Immature natural killer cell (primary cell): ENCODE results near the gene MAP7. TPM values are rescaled to one million over a fixed set of nuclear protein-coding genes. Genes with fewer than 3 reads are reported as not detected.

Experiments used
- DNase-seq, 3 donors: peaks; one replicate each; pipeline ENCODE4 v3.0.0; 2022; ENCODE audit warnings: mixed read lengths in 1 of 3
- H3K27ac Mint-ChIP-seq, 6 donors: one replicate each; pipeline ENCODE4 v1.8.0; 2020; ENCODE audit warnings: mixed read lengths in 6 of 6, mild to moderate bottlenecking in 5 of 6, inconsistent platforms in 4 of 6, moderate library complexity in 3 of 6
- H3K27me3 Mint-ChIP-seq, 3 donors: one replicate each; pipeline ENCODE4 v1.8.0; 2020 to 2021; ENCODE audit warnings: low read depth in 3 of 3, mild to moderate bottlenecking in 3 of 3, mixed read lengths in 3 of 3, moderate library complexity in 3 of 3, inconsistent platforms in 1 of 3
- H3K36me3 Mint-ChIP-seq, 3 donors: one replicate each; pipeline ENCODE4 v1.8.0; 2020; ENCODE audit warnings: mixed read lengths in 3 of 3, inconsistent platforms in 2 of 3, mild to moderate bottlenecking in 2 of 3
- H3K4me1 Mint-ChIP-seq, 2 donors: one replicate each; pipeline ENCODE4 v1.8.0; 2020; ENCODE audit warnings: inconsistent platforms in 2 of 2, mild to moderate bottlenecking in 2 of 2, mixed read lengths in 2 of 2, moderate library complexity in 1 of 2
- H3K4me3 Mint-ChIP-seq, 5 donors: one replicate each; pipeline ENCODE4 v1.8.0; 2020; ENCODE audit warnings: mild to moderate bottlenecking in 5 of 5, mixed read lengths in 5 of 5, inconsistent platforms in 3 of 5, moderate library complexity in 3 of 5
- H3K9me3 Mint-ChIP-seq, 6 donors: one replicate each; pipeline ENCODE4 v1.8.0; 2020; ENCODE audit warnings: mild to moderate bottlenecking in 6 of 6, mixed read lengths in 6 of 6, inconsistent platforms in 4 of 6, moderate library complexity in 3 of 6
- polyA plus RNA-seq, 3 donors: library from polyadenylated mRNA; unstranded; fragments of 300-500 nt; fragmentation: Illumina TruSeq; gene quantifications; one replicate each; pipeline ENCODE4 v1.2.3, GENCODE V29; 2021

The MAP7 gene
- polyA plus RNA-seq, 3 donors from 2014 or later, result 0.07 to 0.41 TPM; not detected in 1

DNA sequence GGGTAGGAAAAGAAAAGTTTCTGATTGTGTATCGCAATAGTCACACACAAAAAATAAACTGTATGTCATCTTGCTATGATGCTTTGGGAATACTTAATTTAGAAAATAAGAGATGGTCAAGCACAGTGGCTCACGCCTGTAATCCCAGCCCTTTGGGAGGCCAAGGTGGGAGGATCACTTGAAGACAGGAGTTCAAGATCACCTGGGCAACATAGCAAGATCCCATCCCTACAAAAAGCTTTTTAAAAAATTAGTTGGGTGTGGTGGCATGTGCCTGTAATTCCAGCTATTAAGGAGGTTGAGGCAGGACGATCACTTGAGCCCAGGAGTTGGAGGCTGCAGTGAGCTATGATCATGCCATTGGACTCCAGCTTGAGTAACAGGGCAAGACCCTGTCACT is 27.6 kb downstream of the MAP7 start:
- no peak for DNase-seq
- peaks cover 6 to 7% of the 10 kb centered on the region in 2 donors for H3K4me1 Mint-ChIP-seq
- no peak overlapping the region for H3K4me3 Mint-ChIP-seq
- H3K27ac Mint-ChIP-seq, result no peak overlapping the region
- H3K9me3 Mint-ChIP-seq, result no peaks in the 10 kb centered on the region
- peaks cover 0 to 10% (median 7%) of the 10 kb centered on the region in 3 donors for H3K27me3 Mint-ChIP-seq
- no peaks in the 10 kb centered on the region for H3K36me3 Mint-ChIP-seq

DNA sequence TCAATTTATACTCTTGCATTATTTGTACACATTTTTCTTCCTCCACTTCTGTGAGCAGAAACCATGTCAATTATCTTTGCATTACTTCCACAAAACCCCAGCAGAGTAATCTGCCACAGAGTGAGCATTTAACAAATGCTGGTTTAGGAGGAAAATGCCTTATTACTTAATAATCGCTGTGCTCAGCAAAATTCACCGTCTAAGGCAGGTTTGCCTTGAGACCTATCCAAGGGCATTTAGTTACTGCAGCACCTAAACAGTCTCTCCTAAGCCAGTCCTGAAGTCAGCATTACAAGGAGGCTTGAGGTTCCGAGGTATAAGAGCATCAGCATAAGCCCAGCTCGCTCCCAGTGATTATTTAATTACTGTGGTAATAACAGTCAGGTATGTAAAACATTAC is 28.3 kb downstream of the MAP7 start:
- Mint-ChIP-seq H3K4me3 (no peak overlapping the region), H3K27ac (no peak overlapping the region), H3K4me1 (peaks cover 6 to 7% of the 10 kb centered on the region in 2 donors), H3K9me3 (no peaks in the 10 kb centered on the region), H3K36me3 (no peaks in the 10 kb centered on the region), H3K27me3 (peaks cover 0 to 10% (median 7%) of the 10 kb centered on the region in 3 donors)
- DNase-seq, result no peak

DNA sequence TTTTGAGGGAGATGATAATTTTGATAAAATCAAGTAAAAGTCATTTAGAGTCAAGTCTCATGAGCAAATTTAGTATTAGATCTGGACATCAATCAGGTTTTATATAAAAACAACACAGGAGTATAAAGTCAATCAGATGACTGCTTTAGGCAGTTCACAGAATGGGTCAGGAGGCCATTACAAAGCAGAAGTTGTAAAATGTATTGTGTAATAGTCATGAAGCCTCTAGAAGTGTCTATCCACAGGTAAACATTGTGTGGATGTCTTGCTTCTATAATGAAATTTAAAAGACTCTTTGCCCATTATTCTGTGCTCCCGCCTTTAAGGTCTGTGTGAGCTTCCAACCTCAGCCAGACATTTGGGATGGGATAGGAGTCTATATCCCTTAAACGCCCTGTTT is 28.8 kb downstream of the MAP7 start:
- no peak overlapping the region for H3K27ac Mint-ChIP-seq
- H3K36me3 Mint-ChIP-seq, result no peaks in the 10 kb centered on the region
- no peak overlapping the region for H3K4me3 Mint-ChIP-seq
- no peak for DNase-seq
- H3K4me1 Mint-ChIP-seq, result peaks cover 3 to 5% of the 10 kb centered on the region in 2 donors
- H3K9me3 Mint-ChIP-seq, result no peaks in the 10 kb centered on the region
- peaks cover 0 to 9% (median 5%) of the 10 kb centered on the region in 3 donors for H3K27me3 Mint-ChIP-seq

DNA sequence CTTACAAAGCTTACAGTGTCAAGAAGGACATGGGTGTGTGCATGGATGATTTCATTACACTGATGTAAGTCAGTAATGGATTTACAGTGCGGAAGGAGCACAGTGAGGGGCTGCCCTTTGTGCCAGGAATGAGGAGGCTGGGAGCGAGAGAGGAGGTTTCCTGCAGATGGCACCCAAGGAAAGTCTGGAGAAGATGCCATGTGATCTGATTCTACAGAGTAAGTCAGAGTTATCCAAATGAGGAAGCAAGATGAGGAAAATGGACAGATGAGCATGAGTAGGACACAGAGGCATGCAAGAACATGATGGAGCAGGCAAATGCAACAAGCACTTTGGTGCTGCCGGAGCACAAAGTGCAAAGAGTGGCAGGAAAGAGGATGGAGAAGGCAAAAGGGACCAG is 29.7 kb downstream of the MAP7 start:
- H3K4me1 Mint-ChIP-seq, result no peaks in the 10 kb centered on the region

DNA sequence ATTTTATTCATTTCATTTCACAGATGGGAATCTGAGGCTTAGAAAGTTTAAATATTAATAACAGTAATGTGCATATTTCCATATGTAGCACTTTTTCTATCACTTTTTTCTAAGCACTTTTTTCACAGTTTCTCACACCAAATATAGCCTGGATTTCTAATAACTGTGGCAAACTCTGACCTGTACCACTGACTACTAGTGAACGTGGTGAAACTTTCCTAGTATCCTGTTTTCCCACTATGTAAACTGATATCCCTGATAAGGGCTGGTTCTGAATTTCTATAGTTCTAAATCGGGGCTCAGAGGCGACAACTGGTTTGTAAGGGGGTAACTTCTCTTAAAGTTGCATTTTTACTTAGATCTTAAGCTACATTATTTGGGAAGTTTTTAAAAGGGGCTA is 32.6 kb downstream of the MAP7 start:
- DNase-seq, result no peak
- Mint-ChIP-seq H3K4me3 (no peak overlapping the region), H3K36me3 (no peaks in the 10 kb centered on the region), H3K27me3 (peaks cover 0 to 3% (median 3%) of the 10 kb centered on the region in 3 donors), H3K27ac (no peak overlapping the region), H3K9me3 (no peaks in the 10 kb centered on the region), H3K4me1 (no peaks in the 10 kb centered on the region)

More for the DNA sequence above, 29.7 kb downstream of the MAP7 start:
- no peak overlapping the region for H3K27ac Mint-ChIP-seq
- DNase-seq, result no peak
- no peak overlapping the region for H3K4me3 Mint-ChIP-seq
- no peaks in the 10 kb centered on the region for H3K9me3 Mint-ChIP-seq
- H3K27me3 Mint-ChIP-seq, result peaks cover 0 to 4% (median 3%) of the 10 kb centered on the region in 3 donors
- H3K36me3 Mint-ChIP-seq, result no peaks in the 10 kb centered on the region

DNA sequence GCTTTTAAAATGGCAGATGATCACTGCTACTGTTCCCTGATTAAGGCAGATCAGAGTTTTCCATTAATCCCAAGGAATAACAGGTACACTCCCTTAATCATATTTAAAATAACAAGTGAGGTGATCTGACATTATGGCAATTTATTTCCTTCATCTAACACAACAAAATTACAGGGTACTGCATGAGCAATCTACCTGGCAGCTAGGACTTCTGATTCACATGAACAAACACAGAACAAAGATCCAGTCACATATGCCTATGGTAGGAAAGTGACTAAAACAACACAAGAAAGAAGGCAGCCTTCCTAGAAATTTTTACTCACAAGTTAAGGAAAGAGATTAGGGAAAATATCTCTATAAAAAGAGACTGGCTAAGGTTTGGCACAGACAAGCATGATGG is 33.2 kb downstream of the MAP7 start:
- H3K4me3 Mint-ChIP-seq, result no peak overlapping the region
- H3K9me3 Mint-ChIP-seq, result no peaks in the 10 kb centered on the region
- DNase-seq, result no peak
- H3K27ac Mint-ChIP-seq, result no peak overlapping the region
- H3K4me1 Mint-ChIP-seq, result no peaks in the 10 kb centered on the region
- H3K27me3 Mint-ChIP-seq, result peaks cover 0 to 3% (median 3%) of the 10 kb centered on the region in 3 donors
- H3K36me3 Mint-ChIP-seq, result no peaks in the 10 kb centered on the region

DNA sequence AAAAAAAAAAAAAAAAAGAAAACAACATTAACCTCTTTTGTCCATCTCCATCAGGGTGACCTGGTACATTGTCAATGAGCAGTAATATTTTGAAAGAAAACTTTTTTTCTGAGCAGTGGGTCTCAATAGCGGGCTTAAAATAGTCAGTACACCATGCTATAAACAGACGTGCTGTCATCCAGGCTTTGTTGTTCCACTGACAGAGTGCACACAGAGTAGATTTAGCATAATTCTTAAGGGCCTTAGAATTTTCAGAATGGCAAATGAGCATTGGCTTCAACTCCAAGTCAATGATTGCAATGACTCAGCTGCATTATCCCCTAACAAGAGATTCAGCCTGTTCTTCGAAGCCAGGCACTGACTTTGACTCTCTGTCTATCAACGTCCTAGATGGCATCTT is 35.6 kb downstream of the MAP7 start:
- Mint-ChIP-seq H3K9me3 (no peaks in the 10 kb centered on the region), H3K27ac (no peak overlapping the region), H3K27me3 (peaks cover 0 to 4% (median 3%) of the 10 kb centered on the region in 3 donors), H3K36me3 (no peaks in the 10 kb centered on the region), H3K4me3 (no peak overlapping the region), H3K4me1 (no peaks in the 10 kb centered on the region)
- no peak for DNase-seq

DNA sequence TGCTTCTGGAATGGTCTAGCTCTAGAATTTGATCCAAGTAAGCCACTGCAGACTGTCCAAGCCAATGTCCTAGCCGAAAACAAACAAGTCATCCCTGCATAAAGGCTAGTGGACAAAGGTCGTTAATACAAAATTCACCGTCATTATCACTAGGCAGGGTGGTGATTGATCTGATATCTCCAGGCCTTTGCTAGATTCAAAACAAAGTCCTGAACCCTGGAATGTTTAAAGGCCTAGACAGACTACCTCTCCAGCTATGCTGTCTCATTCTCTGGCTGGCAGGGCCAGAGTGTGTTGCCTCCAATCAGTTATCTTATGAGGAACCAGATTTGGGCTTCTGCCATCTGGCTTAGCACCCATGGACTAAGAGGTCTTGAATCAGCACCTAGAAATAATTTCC is 38.3 kb downstream of the MAP7 start:
- no peaks in the 10 kb centered on the region for H3K4me1 Mint-ChIP-seq
- no peaks in the 10 kb centered on the region for H3K9me3 Mint-ChIP-seq
- no peak overlapping the region for H3K4me3 Mint-ChIP-seq
- no peak overlapping the region for H3K27ac Mint-ChIP-seq
- peaks cover 0 to 4% (median 3%) of the 10 kb centered on the region in 3 donors for H3K27me3 Mint-ChIP-seq
- DNase-seq, result no peak
- H3K36me3 Mint-ChIP-seq, result no peaks in the 10 kb centered on the region

DNA sequence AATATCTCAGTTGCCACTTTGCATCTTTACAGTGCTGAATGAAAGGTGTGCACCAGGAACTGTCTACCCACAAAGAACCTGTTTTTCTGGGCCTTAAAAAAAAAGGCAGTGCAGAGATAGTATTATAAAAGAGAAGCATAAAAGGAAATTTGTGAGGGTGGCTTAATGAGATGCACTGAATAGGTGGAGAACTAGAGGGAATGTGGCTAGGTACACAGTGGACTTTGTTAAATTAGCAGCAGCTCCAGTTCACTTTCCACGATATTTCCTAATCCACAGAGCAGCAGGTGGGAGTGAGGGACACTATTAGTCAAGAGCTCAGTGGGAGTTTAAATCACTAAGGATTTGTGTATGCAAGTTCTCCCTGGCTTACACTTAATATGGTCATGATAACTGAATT is 38.8 kb downstream of the MAP7 start:
- Mint-ChIP-seq H3K27me3 (peaks cover 0 to 4% (median 3%) of the 10 kb centered on the region in 3 donors), H3K36me3 (no peaks in the 10 kb centered on the region), H3K4me3 (no peak overlapping the region), H3K27ac (no peak overlapping the region), H3K9me3 (no peaks in the 10 kb centered on the region), H3K4me1 (no peaks in the 10 kb centered on the region)
- DNase-seq, result no peak

DNA sequence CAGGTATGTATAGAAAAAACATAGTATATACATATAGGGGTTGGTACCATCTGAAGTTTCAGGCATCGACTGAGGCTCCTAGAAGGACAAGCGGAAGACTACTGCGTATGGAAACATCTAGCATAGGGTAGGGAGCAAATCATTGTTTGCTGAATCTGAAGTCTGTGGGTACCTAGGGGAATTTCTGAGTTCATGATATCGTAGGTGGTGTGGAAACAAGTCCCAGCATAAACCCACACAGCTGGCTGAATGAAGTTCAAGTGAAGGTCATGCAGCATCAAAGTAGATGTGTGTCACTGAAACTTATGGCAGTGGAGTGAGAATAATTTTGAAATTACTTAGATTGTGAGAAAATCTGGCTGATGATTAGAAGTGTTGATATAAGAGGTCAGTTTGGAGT is 39.4 kb downstream of the MAP7 start:
- Mint-ChIP-seq H3K27ac (no peak overlapping the region), H3K4me1 (no peaks in the 10 kb centered on the region), H3K36me3 (no peaks in the 10 kb centered on the region), H3K4me3 (no peak overlapping the region), H3K9me3 (no peaks in the 10 kb centered on the region), H3K27me3 (peaks cover 0 to 4% (median 3%) of the 10 kb centered on the region in 3 donors)
- no peak for DNase-seq

DNA sequence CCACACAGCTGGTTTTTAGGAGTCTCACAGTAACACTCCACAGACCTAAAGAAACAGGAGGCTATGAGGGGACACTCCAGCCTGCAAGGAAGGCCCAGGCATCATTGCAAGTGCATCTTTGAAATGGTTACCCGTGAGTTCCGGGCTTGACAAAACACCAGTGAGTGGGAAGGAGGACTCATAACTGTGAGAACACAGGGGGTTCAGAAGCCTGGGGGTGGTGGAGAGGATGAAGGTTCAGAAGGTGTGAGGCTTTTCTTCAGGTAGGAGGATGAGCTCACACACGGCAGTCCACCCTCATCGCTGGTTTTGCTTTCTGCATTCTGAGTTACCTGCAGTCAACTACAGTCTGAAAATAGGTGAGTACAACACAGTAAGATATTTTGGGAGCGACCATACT is 39.9 kb downstream of the MAP7 start:
- no peak overlapping the region for H3K27ac Mint-ChIP-seq
- no peaks in the 10 kb centered on the region for H3K4me1 Mint-ChIP-seq
- H3K36me3 Mint-ChIP-seq, result no peaks in the 10 kb centered on the region
- no peak for DNase-seq
- H3K27me3 Mint-ChIP-seq, result peaks cover 0 to 4% (median 3%) of the 10 kb centered on the region in 3 donors
- no peaks in the 10 kb centered on the region for H3K9me3 Mint-ChIP-seq
- no peak overlapping the region for H3K4me3 Mint-ChIP-seq

DNA sequence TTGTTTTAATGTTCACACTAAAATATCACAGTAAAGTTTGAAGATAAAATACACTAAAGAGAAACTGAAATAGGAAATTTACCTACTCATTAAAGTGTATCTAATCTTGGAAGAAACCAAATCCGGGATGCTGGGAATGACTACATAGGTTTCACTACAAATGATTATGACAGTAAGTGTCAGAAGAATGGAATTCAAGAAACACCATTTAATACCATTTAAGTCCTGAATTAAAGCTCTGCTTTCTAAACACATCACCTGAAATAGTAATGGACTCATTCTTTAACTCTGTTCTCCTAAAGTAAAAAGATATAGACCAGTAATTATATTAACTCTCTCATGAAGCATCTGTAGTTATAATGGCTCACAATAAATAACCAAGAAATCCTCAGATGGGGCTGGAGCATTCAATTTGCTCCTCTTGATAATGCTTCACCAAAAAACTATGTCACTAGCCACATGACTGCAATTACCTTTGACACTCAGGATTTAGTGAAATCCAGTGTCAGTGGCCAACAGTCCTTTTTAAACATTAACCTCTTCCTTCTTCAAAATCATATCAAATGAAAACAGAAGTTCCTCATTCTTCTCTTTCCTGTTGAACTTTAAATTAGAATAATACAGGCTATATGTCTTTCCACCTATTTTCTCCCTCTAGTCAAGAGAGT is 41.4 kb downstream of the MAP7 start:
- no peak for DNase-seq
- H3K36me3 Mint-ChIP-seq, result no peaks in the 10 kb centered on the region
- no peak overlapping the region for H3K27ac Mint-ChIP-seq

DNA sequence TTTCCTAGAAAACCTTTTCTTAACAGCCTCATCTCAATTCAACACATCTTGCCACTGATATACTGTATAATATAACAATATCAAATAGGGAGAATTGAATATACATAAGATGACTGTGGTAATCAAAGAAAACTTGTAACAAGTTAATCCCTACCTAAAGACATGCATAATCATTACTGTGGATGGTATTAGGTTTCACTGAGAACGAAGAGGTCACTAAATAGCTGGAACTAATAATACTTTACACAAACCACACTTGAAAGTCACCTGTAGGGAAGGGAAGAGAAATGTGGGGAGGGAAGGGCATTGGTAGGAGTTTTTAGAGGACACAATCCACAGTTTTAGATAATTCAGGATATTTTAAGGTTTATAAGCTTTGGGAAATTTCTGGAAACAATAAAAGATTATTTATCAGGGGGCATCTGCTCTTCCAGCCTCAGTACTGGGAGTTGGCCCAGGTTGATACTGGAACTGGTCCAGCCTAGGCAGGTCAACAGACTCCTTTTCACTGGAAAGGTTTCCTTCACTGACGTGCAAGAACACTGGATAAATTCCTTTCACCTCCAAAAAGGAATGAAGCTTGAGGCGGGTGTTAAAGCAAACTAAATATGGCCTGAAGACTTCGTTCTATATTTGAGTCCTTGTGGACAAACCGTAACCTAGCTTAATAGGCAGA is 44.0 kb downstream of the MAP7 start:
- peaks cover 0 to 6% (median 0%) of the 10 kb centered on the region in 3 donors for H3K27me3 Mint-ChIP-seq
- no peak for DNase-seq
- no peak overlapping the region for H3K27ac Mint-ChIP-seq
- H3K9me3 Mint-ChIP-seq, result no peaks in the 10 kb centered on the region
- H3K4me3 Mint-ChIP-seq, result no peak overlapping the region
- no peaks in the 10 kb centered on the region for H3K36me3 Mint-ChIP-seq
- H3K4me1 Mint-ChIP-seq, result no peaks in the 10 kb centered on the region

More for the DNA sequence above, 41.4 kb downstream of the MAP7 start:
- H3K27me3 Mint-ChIP-seq, result peaks cover 0 to 6% (median 2%) of the 10 kb centered on the region in 3 donors
- no peaks in the 10 kb centered on the region for H3K4me1 Mint-ChIP-seq
- H3K9me3 Mint-ChIP-seq, result no peaks in the 10 kb centered on the region
- no peak overlapping the region for H3K4me3 Mint-ChIP-seq

DNA sequence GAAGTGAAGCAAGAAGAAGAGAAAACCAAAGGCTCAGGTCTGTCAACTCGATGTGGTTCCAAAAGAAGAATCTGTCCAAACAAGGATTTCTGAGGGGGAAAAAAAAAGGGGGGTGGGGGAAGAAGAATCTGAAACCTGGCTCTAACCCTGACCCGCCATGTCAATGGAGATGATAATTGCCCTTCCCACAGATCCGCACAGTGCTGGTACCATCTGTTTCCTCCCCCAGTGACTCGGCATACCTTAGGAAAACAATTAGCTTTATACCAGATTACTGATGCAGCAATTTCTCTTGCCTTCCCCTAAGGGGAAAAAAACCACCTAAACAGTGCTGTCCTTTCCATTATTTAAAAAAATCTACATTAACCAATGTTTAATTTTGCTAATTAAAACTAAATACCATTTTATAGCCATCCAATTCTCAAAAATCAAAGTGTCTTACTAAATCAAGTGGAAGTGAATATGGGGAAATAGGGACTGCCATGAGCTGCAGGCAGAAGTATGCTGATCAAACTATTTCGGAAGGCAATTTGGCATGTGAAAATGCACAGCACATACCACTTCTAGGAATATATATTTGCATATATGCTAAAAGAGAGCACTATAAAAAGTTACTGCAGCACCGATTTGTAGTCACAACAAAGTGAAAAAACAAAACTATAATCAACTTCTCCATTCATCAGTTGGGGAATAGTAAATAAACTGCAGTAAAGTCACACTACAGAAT is 46.8 kb downstream of the MAP7 start:
- no peaks in the 10 kb centered on the region for H3K9me3 Mint-ChIP-seq
- H3K4me1 Mint-ChIP-seq, result no peaks in the 10 kb centered on the region
- no peak overlapping the region for H3K27ac Mint-ChIP-seq
- H3K36me3 Mint-ChIP-seq, result peaks cover 0 to under 1% (median 0%) of the 10 kb centered on the region in 3 donors
- peaks cover 0 to 2% (median 0%) of the 10 kb centered on the region in 3 donors for H3K27me3 Mint-ChIP-seq
- no peak for DNase-seq
- no peak overlapping the region for H3K4me3 Mint-ChIP-seq
